HUES48 (cell line): ENCODE data around the gene PSMF1.
A peak's percentile ranks its signal among the peaks of the same experiment; 100 is the strongest.

ENCODE experiments used
- H3K27ac ChIP-seq: one replicate; pipeline ENCODE4 v1.7.0; 2013; ENCODE audit warnings: low read depth, low read length, inconsistent platforms
- H3K27me3 ChIP-seq: 2 replicates; pipeline ENCODE4 v1.6.1; 2013; ENCODE audit warnings: mild to moderate bottlenecking, low read length; ENCODE audit not compliant: control insufficient read depth, insufficient read depth
- H3K36me3 ChIP-seq: 2 replicates; pipeline ENCODE4 v1.6.1; 2013; ENCODE audit warnings: low read length; ENCODE audit not compliant: control insufficient read depth, insufficient read depth
- H3K4me1 ChIP-seq: 2 replicates; pipeline ENCODE4 v1.6.1; 2013; ENCODE audit warnings: mild to moderate bottlenecking, low read length; ENCODE audit not compliant: control insufficient read depth, insufficient read depth
- H3K4me3 ChIP-seq: 2 replicates; pipeline ENCODE4 v1.5.1; 2013; ENCODE audit warnings: mild to moderate bottlenecking, low read depth, low read length
- H3K9ac ChIP-seq: 2 replicates; pipeline ENCODE4 v1.6.1; 2013; ENCODE audit warnings: mild to moderate bottlenecking, low read depth, low read length, moderate library complexity
- H3K9me3 ChIP-seq: 2 replicates; pipeline ENCODE4 v1.6.1; 2013; ENCODE audit warnings: low read length; ENCODE audit not compliant: control insufficient read depth, insufficient read depth

Gene PSMF1

GRCh38 chr20:1205802-1206201 is 87.4 kb downstream of the PSMF1 start:
- H3K9me3 ChIP-seq, result no peaks in the 10 kb centered on the region
- no peaks in the 10 kb centered on the region for H3K36me3 ChIP-seq
- H3K27ac ChIP-seq, result no peak overlapping the region
- no peaks in the 10 kb centered on the region for H3K4me1 ChIP-seq
- no peak overlapping the region for H3K9ac ChIP-seq
- H3K4me3 ChIP-seq, result no peak overlapping the region
- no peaks in the 10 kb centered on the region; the same call in 1 of the 2 replicates for H3K27me3 ChIP-seq

DNA sequence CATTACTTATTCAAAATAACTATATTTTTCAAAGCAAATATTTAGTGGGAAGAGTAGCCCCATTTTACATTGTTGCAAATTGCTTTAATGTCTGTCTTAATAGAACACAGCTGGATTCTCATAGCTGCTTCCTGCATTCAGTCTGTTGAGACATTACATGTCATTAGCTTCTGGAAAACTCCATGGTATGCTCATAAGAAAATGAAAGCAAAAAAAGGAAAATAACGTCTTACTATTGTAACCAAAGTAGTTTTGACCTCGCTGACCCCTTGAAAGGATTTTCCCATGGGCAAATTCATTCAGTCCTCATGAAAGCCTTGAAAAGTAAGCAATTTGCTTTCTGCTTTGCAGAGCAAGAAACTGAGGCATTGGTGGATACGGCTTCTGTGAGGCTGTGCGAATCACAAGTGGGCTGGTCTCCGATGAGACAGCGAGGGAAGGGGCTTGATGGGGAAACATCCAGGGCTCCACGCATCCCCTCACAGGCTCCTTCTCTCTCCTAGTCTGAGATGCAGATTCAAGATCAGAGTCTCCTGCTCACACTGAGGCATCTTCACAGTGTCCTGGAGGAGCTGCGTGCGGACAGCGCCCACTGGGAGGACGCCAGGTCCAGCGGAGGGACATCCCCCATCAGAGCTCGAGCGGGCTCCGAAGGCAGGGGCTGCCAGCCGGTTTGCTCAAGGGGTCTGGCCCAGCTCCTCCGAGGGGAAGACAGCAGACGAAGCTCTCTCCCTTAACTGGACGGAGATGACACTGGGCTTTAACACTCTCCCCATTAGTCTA is 88.2 kb downstream of the PSMF1 start:
- H3K9ac ChIP-seq, result no peak overlapping the region

GRCh38 chr20:1207293-1207878 is 89.0 kb downstream of the PSMF1 start:
- no peak overlapping the region for H3K4me3 ChIP-seq
- H3K27me3 ChIP-seq, result peaks cover 2% of the 10 kb centered on the region; the same call in 1 of the 2 replicates
- H3K4me1 ChIP-seq, result peaks cover 6% of the 10 kb centered on the region
- no peak overlapping the region for H3K27ac ChIP-seq
- H3K9me3 ChIP-seq, result no peaks in the 10 kb centered on the region
- no peak overlapping the region for H3K9ac ChIP-seq
- H3K36me3 ChIP-seq, result no peaks in the 10 kb centered on the region

More for the DNA sequence above, 88.2 kb downstream of the PSMF1 start:
- no peaks in the 10 kb centered on the region for H3K4me1 ChIP-seq
- no peak overlapping the region for H3K4me3 ChIP-seq
- no peaks in the 10 kb centered on the region; the same call in 1 of the 2 replicates for H3K27me3 ChIP-seq
- H3K9me3 ChIP-seq, result no peaks in the 10 kb centered on the region
- H3K36me3 ChIP-seq, result no peaks in the 10 kb centered on the region
- no peak overlapping the region for H3K27ac ChIP-seq

- Histone ChIP-seq H3K4me1 (peaks cover 11% of the 10 kb centered on the region), H3K4me3 (no peak overlapping the region), H3K27me3 (peaks cover 6% of the 10 kb centered on the region), H3K27ac (no peak overlapping the region), H3K9ac (no peak overlapping the region), H3K36me3 (no peaks in the 10 kb centered on the region), H3K9me3 (no peaks in the 10 kb centered on the region)
Measured at GRCh38 chr20:1209447-1210387, 91.3 kb downstream of the PSMF1 start.

DNA sequence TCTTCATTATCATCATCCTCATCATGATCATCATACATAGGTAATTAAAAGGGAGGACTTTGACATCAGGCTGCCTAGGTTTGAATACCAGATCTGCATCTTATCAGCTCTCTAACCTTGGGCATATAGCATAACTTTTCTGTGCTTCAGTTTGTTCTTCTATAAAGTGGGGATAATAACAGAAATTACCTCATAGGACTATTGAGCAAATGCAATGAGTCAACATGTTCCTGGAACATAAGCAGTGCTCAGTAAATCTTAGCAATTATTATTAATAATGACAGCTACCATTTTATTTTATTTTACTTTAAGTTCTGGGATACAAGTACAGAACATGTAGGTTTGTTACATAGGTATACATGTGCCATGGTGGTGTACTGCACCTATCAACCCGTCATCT is 92.1 kb downstream of the PSMF1 start:
- Histone ChIP-seq H3K4me3 (no peak overlapping the region), H3K27me3 (peaks cover 6% of the 10 kb centered on the region), H3K4me1 (peaks cover 12% of the 10 kb centered on the region), H3K9me3 (no peaks in the 10 kb centered on the region), H3K27ac (no peak overlapping the region), H3K9ac (no peak overlapping the region), H3K36me3 (no peaks in the 10 kb centered on the region)

- peaks cover 15% of the 10 kb centered on the region for H3K4me1 ChIP-seq
- no peaks in the 10 kb centered on the region for H3K9me3 ChIP-seq
- no peak overlapping the region for H3K9ac ChIP-seq
- no peak overlapping the region for H3K4me3 ChIP-seq
- H3K27me3 ChIP-seq, result peaks cover 6% of the 10 kb centered on the region
- no peak overlapping the region for H3K27ac ChIP-seq
- H3K36me3 ChIP-seq, result no peaks in the 10 kb centered on the region
Measured at GRCh38 chr20:1212023-1212422, 93.6 kb downstream of the PSMF1 start.

- H3K4me3 ChIP-seq, result no peak overlapping the region
- H3K4me1 ChIP-seq, result peaks cover 15% of the 10 kb centered on the region
- H3K27ac ChIP-seq, result no peak overlapping the region
- no peaks in the 10 kb centered on the region for H3K9me3 ChIP-seq
- H3K36me3 ChIP-seq, result no peaks in the 10 kb centered on the region
- H3K9ac ChIP-seq, result peak overlapping the region; percentile 39; the same call in 1 of the 2 replicates
- peaks cover 6% of the 10 kb centered on the region for H3K27me3 ChIP-seq
Measured at GRCh38 chr20:1212607-1213396, 94.4 kb downstream of the PSMF1 start.

DNA sequence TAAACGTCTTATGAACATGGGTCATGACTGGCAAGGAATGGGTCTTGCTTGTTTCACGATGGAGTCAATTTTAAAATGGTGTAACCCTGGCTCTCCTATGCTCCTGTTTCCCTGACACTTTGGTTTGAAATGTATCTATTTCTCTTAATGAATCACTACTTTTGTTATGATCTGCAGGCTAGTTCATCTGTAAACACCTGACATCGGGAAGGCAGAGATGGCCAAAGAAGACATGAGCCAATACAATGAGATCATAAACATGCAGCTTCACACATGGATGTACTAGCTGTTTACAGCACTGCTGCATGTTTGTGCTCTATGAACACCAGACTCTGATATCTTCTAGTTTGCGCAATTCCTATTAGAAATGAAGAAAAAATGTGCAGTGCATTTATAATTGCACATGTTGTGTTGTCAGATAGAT is 96.4 kb downstream of the PSMF1 start:
- Histone ChIP-seq H3K9me3 (no peaks in the 10 kb centered on the region), H3K4me3 (no peak overlapping the region), H3K4me1 (peaks cover 15% of the 10 kb centered on the region), H3K27ac (no peak overlapping the region), H3K27me3 (peaks cover 6% of the 10 kb centered on the region), H3K9ac (no peak overlapping the region), H3K36me3 (no peaks in the 10 kb centered on the region)

DNA sequence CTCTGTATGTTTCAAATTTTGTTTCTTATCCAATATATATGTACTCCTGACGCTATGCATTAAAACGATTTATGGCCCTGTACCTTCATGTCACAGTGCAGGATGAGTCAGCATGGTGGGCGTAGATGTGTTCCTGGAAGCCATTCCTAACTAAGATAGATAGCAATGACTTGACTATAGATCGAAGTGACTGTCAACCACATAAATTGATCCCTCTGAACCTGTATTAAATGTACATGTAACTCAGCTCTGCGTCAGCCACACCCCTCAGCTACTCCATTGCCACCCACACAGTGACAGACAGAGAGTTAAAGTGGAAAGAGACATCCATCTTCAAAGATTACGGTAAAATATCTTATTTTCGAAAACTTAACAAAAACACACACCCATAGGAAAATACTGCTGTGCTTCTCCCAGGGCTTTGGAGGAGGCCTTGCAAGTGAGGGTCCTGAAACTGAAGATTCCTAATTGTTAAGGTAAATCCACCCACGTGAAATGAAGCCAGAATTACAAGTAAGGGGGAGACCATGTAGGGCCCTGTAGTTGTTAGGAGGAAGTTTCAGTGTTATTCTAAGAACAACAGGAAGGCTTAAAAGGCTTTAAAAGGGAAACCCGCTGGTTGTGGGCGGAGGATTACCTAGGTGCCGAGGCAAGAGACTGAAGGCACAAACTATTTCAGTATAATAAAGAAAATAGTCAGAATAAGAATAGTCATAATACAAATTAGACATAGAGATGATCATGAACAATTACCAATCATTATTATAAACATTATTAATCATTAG is 97.2 kb downstream of the PSMF1 start:
- Histone ChIP-seq H3K36me3 (no peaks in the 10 kb centered on the region), H3K4me3 (no peak overlapping the region), H3K4me1 (peaks cover 15% of the 10 kb centered on the region), H3K27ac (peak overlapping the region; percentile 78), H3K9me3 (no peaks in the 10 kb centered on the region), H3K9ac (no peak overlapping the region), H3K27me3 (peaks cover 6% of the 10 kb centered on the region)
